K562 (cell line): ENCODE data around the gene CXCL14. TPM values are rescaled to one million over a fixed set of nuclear protein-coding genes. Genes with fewer than 3 reads are reported as not detected.

Experiments
- ATAC-seq: fragments of 200-7000 bp; cut with Tn5 transposase; 3 replicates; pipeline ENCODE4 v1.9.1; 2020; ENCODE audit warnings: moderate library complexity
- BruUV-seq: library from RNA; stranded (reverse); fragments of 400-500 nt; replicated peaks from 2 replicates; lab custom pipeline; 2021; lab: Mats Ljungman, UMichigan
- CTCF ChIA-PET: fragments of 300-600 bp; formaldehyde crosslinking; extraction: SDS; loops from one replicate; lab custom pipeline; 2021; ENCODE audit warnings: low intra/inter-chr PET ratio; lab: Yijun Ruan, JAX
- POLR2A ChIA-PET: fragments of 300-600, 350-650 bp; sonication (Branson Sonifier 250); formaldehyde crosslinking; extraction: SDS; loops from one replicate; lab custom pipeline; 2021; ENCODE audit warnings: antibody characterized with exemption, inconsistent platforms; lab: Yijun Ruan, JAX
- DNase-seq, 4 experiments: peaks; one replicate each; pipeline versions ENCODE4 v3.0.0 to v3.0.0-alpha.2; 2011 to 2018; ENCODE audit warnings: low spot score in 3 of 4, mixed read lengths in 3 of 4; ENCODE audit errors: extremely low read depth in 1 of 4
- FAIRE-seq: peaks from 2 replicates; lab custom pipeline; 2011; peaks lifted over from hg19 to GRCh38; lab: Jason Lieb, UNC
- H2AFZ ChIP-seq: 2 replicates; pipeline ENCODE4 v1.6.0; 2011; ENCODE audit warnings: low read depth, low read length, control low read depth, inconsistent platforms
- H3K27ac ChIP-seq: fragments of 200-600 bp; 3 replicates; pipeline ENCODE4 v1.8.0; 2011; ENCODE audit warnings: low read depth, mild to moderate bottlenecking, control low read depth, inconsistent platforms, low read length, moderate library complexity, mixed read lengths; ENCODE audit errors: extremely low read depth
- H3K27me3 ChIP-seq, 2 experiments: fragments of 300-600 bp in 1 of 2; 2 replicates in 1 of 2; 3 replicates in 1 of 2; pipeline versions ENCODE4 v1.6.0 to v1.8.0; 2011; ENCODE audit warnings: inconsistent platforms in 2 of 2, low read length in 2 of 2, mild to moderate bottlenecking in 1 of 2, mixed read lengths in 1 of 2, moderate library complexity in 1 of 2; ENCODE audit not compliant: control insufficient read depth in 2 of 2, insufficient read depth in 2 of 2
- H3K36me3 ChIP-seq: fragments of 300-600 bp; 3 replicates; pipeline ENCODE4 v1.8.0; 2011; ENCODE audit warnings: mild to moderate bottlenecking, low read length, inconsistent platforms; ENCODE audit not compliant: control insufficient read depth, insufficient read depth
- H3K4me1 ChIP-seq, 2 experiments: fragments of 200-600 bp in 1 of 2; replicated peaks in 1 of 2; 2 replicates in 1 of 2; 3 replicates in 1 of 2; pipeline versions ENCODE4 v1.5.1 to v1.8.0; 2011; ENCODE audit warnings: inconsistent platforms in 2 of 2, low read length in 2 of 2, mild to moderate bottlenecking in 1 of 2, mixed read lengths in 1 of 2, moderate library complexity in 1 of 2; ENCODE audit not compliant: control insufficient read depth in 2 of 2, insufficient read depth in 2 of 2
- H3K4me2 ChIP-seq: 2 replicates; pipeline ENCODE4 v1.6.1; 2011; ENCODE audit warnings: low read length, control low read depth, inconsistent platforms, mixed read lengths; ENCODE audit not compliant: insufficient read depth
- H3K4me3 ChIP-seq: fragments of 200-600 bp; sonication (generic), shearing (Covaris generic); 2 replicates; pipeline ENCODE4 v1.5.1; 2016; ENCODE audit warnings: control low read depth, inconsistent platforms
- H3K79me2 ChIP-seq: fragments of 200-600 bp; 3 replicates; pipeline ENCODE4 v1.8.0; 2011; ENCODE audit warnings: low read length, inconsistent platforms; ENCODE audit not compliant: control insufficient read depth, insufficient read depth
- H3K9ac ChIP-seq, 2 experiments: 2 replicates each; pipeline versions ENCODE4 v1.6.0 to v1.6.1; 2011; ENCODE audit warnings: low read depth in 2 of 2, low read length in 2 of 2, control low read depth in 1 of 2, inconsistent platforms in 1 of 2, mild to moderate bottlenecking in 1 of 2, mixed read lengths in 1 of 2; ENCODE audit not compliant: insufficient read depth in 1 of 2
- H3K9me1 ChIP-seq: one replicate; pipeline ENCODE4 v1.6.0; 2011; ENCODE audit warnings: inconsistent platforms, mild to moderate bottlenecking, low read length, moderate library complexity; ENCODE audit not compliant: control insufficient read depth, insufficient read depth
- H3K9me3 ChIP-seq: replicated peaks from 2 replicates; pipeline ENCODE4 v1.5.1; 2011; ENCODE audit warnings: low read depth, low read length, inconsistent platforms; ENCODE audit not compliant: control insufficient read depth, insufficient read depth
- H4K20me1 ChIP-seq: replicated peaks from 2 replicates; pipeline ENCODE4 v1.6.1; 2011; ENCODE audit warnings: low read length, inconsistent platforms, mixed read lengths; ENCODE audit not compliant: control insufficient read depth, insufficient read depth
- CHD2 ChIP-seq: IDR thresholded peaks from 2 replicates; pipeline ENCODE4 v1.6.1; 2011; ENCODE audit warnings: low read depth, low read length
- DIDO1 ChIP-seq: fragments of 450-650 bp; IDR thresholded peaks from 2 replicates; pipeline ENCODE4 v1.6.1; 2016; ENCODE audit warnings: low read depth, missing biosample characterization, missing genetic modification characterization
- GTF2E2 ChIP-seq: fragments of 200-800 bp; sonication (Bioruptor generic); IDR thresholded peaks from 2 replicates; pipeline ENCODE4 v1.6.1; 2016; ENCODE audit warnings: missing genetic modification characterization, missing compliant biosample characterization
- HOXB6 ChIP-seq: fragments of 250-450 bp; sonication (Bioruptor Pico); IDR thresholded peaks from 2 replicates; pipeline ENCODE4 v1.5.1; 2022; ENCODE audit warnings: mild to moderate bottlenecking, borderline replicate concordance
- IRF2 ChIP-seq: sonication (generic); formaldehyde crosslinking; IDR thresholded peaks from 2 replicates; pipeline ENCODE4 v1.8.1; 2022; ENCODE audit warnings: mild to moderate bottlenecking, missing genetic modification reagents
- MEF2A ChIP-seq: IDR thresholded peaks from 2 replicates; pipeline ENCODE4 v1.6.1; 2011; ENCODE audit warnings: low read depth, mild to moderate bottlenecking, low read length, moderate library complexity; ENCODE audit not compliant: control insufficient read depth
- MTA2 ChIP-seq: fragments of 450-650 bp; IDR thresholded peaks from 2 replicates; pipeline ENCODE4 v1.6.1; 2016; ENCODE audit warnings: low read depth
- RBM39 ChIP-seq: fragments of 200-400 bp; formaldehyde crosslinking; optimal IDR thresholded peaks from 2 replicates; pipeline ENCODE3; 2018; ENCODE audit warnings: low read depth, low read length
- RCOR1 ChIP-seq, 2 experiments: IDR thresholded peaks; 2 replicates each; pipeline ENCODE4 v1.6.1; 2012; ENCODE audit warnings: low read depth in 2 of 2, low read length in 2 of 2, borderline replicate concordance in 1 of 2, improper control_type of control experiment in 1 of 2
- SIRT6 ChIP-seq: IDR thresholded peaks from one replicate; pipeline ENCODE4 v1.6.1; 2012; ENCODE audit warnings: low read depth, mild to moderate bottlenecking, control low read depth, inconsistent platforms, low read length, moderate library complexity
- TAF1 ChIP-seq: IDR thresholded peaks from 2 replicates; pipeline ENCODE4 v1.6.1; 2011; ENCODE audit warnings: mild to moderate bottlenecking, low read length, moderate library complexity; ENCODE audit not compliant: insufficient read depth, control insufficient read depth, severe bottlenecking; ENCODE audit errors: extremely low read depth
- TOE1 ChIP-seq, 2 experiments: fragments of 450-650 bp in 1 of 2; sonication (generic) in 1 of 2; formaldehyde crosslinking in 1 of 2; IDR thresholded peaks; 2 replicates each; pipeline versions ENCODE4 v1.7.1 to v1.8.0; 2016 to 2022; ENCODE audit warnings: borderline replicate concordance in 2 of 2, mild to moderate bottlenecking in 2 of 2, antibody characterized with exemption in 1 of 2, inconsistent platforms in 1 of 2, low read depth in 1 of 2, missing genetic modification reagents in 1 of 2, moderate library complexity in 1 of 2
- ZFP36 ChIP-seq: fragments of 150-350 bp; IDR thresholded peaks from 2 replicates; pipeline ENCODE4 v1.6.1; 2018; ENCODE audit warnings: low read length, low read depth; ENCODE audit not compliant: partially characterized antibody
- WGBS: fragments of 100-300 bp; shearing (Covaris generic); methylation state at CpG from one replicate; pipeline ENCODE4 v1.1.6; 2016; ENCODE audit warnings: low coverage, mixed read lengths; ENCODE audit not compliant: insufficient coverage; ENCODE audit errors: missing lambda C conversion rate; 5-methylcytosine and 5-hydroxymethylcytosine counted together
- in situ Hi-C: fragments of 300-500 bp; cut with MboI; formaldehyde crosslinking; loops from 4 replicates; pipeline ENCODE4 v1.15.0; 2018; ENCODE audit warnings: inconsistent platforms, mixed read lengths
- intact Hi-C: fragments of 100-400 bp; cut with micrococcal nuclease; formaldehyde crosslinking; loops from 2 replicates; pipeline ENCODE4 v1.14.2; 2022
- polyA plus RNA-seq, 8 experiments: library from polyadenylated mRNA; depleted of rRNA in 4 of 8; stranded (reverse) in 5 of 8; unstranded in 3 of 8; fragments of >200 nt; fragmentation: Nextera tagmentation in 2 of 8; fragmentation: Illumina TruSeq in 1 of 8; extraction: Ambion mirVana in 2 of 8; extraction: Trizol in 1 of 8; gene quantifications; 2 replicates each; pipeline versions ENCODE4 v1.2.1 to v1.2.3, GENCODE V29; 2011 to 2014; ENCODE audit warnings: inconsistent platforms in 1 of 8, missing spikeins in 1 of 8
- total RNA-seq, 7 experiments: library from RNA; depleted of rRNA in 6 of 7; stranded (reverse); fragments of >200 nt in 6 of 7; fragmentation: Illumina TruSeq in 2 of 7; extraction: Trizol in 2 of 7; gene quantifications; 2 replicates each; pipeline versions ENCODE4 v1.2.1 to v1.2.3, GENCODE V29; 2011 to 2021; ENCODE audit warnings: low replicate concordance in 1 of 7
- TF ChIP-seq, protein P1 (sequence below), 2 experiments: IDR thresholded peaks in 1 of 2; conservative IDR thresholded peaks in 1 of 2; 2 replicates each; pipeline ENCODE4 v1.6.1; 2016; ENCODE audit warnings: low read depth in 2 of 2, mild to moderate bottlenecking in 1 of 2, missing compliant biosample characterization in 1 of 2, missing genetic modification characterization in 1 of 2, moderate library complexity in 1 of 2
- TF ChIP-seq, protein P2 (sequence below): sonication (generic); formaldehyde crosslinking; IDR thresholded peaks from 2 replicates; pipeline ENCODE4 v1.5.0; 2020; ENCODE audit warnings: missing genetic modification reagents
- TF ChIP-seq, protein P3 (sequence below): fragments of 450-650 bp; IDR thresholded peaks from 2 replicates; pipeline ENCODE4 v1.6.1; 2016; ENCODE audit warnings: low read depth, mild to moderate bottlenecking, moderate library complexity

Gene CXCL14
- total and polyA plus RNA-seq, 9 of the 15 experiments (the other 6 are each of a cell fraction or from before 2014, with no cell fraction given) = not detected

DNA sequence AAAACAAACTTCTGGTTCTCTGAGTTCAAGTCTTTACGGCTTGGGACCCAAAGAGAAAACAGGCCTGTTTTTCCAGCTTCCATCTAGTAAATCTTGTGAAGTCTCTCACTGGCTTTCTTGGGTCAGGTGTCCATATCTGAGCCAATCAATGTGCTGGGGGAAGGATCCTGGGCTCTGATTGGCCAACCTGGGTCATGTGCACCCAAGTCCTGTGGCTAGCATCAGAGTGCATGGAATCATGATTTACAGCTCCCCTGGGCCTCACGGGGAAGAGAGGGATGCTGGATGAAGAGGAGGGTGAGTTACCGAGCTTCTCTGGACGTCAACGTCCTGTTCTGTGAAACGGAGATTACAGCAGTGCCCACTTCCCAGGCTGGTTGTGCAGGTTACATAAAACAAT is 19.4 kb downstream of the CXCL14 start:
- in situ Hi-C loops (loop anchor here (5.0 kb wide), 1 partner anchor 273 kb away; the partner anchor contains the start of gene SLC25A48), intact Hi-C loops (no loop called here)
- no peak overlapping the region for H3K4me2 ChIP-seq
- no peak overlapping the region for H3K27ac ChIP-seq
- peaks cover under 1 to 5% of the 10 kb centered on the region in 2 experiments; a peak in 2 of 5 replicates for H3K27me3 ChIP-seq
- CTCF ChIA-PET = interaction anchor here (1.1 to 2.4 kb wide), 2 partner anchors 99 to 271 kb away, joined by 3 to 17 read pairs; no protein-coding TSS in a partner anchor
- H3K9me3 ChIP-seq = no peaks in the 10 kb centered on the region
- ATAC-seq = peak; percentile 85
- peaks cover 0 to 3% of the 10 kb centered on the region in 2 experiments; a peak in 2 of 5 replicates for H3K4me1 ChIP-seq
- peak; percentile 31 to 78 (median 65) for DNase-seq
- H3K9ac ChIP-seq = no peak overlapping the region
- 17% methylated on average over 6 of the region's 6 CpGs for WGBS
- no TSS peak for BruUV-seq
- peak overlapping the region; percentile 32; the same call in 1 of the 2 replicates for H2AFZ ChIP-seq
- FAIRE-seq = no peak
- POLR2A ChIA-PET = interaction anchor here (0.6 kb wide), 1 partner anchor 230 kb away, joined by 4 read pairs; no protein-coding TSS in a partner anchor
- H3K79me2 ChIP-seq = no peaks in the 10 kb centered on the region
- no peaks in the 10 kb centered on the region for H3K9me1 ChIP-seq
- no peaks in the 10 kb centered on the region for H4K20me1 ChIP-seq
- H3K4me3 ChIP-seq = no peak overlapping the region
- no peaks in the 10 kb centered on the region for H3K36me3 ChIP-seq
- no peak for TF ChIP-seq GTF2E2 (tag)
- no peak for TF ChIP-seq MTA2
- no peak for TF ChIP-seq MEF2A
- TF ChIP-seq RBM39 = no peak
- no peak for TF ChIP-seq HOXB6 (CRISPR knock-in tag)
- no peak for TF ChIP-seq DIDO1 (tag)
- TF ChIP-seq CHD2 = 0 out of 2 replicates have a peak, but pooled peaks have one; percentile 9
- TF ChIP-seq IRF2 (CRISPR knock-in tag) = no peak
- no peak for TF ChIP-seq RCOR1 (IDR thresholded peaks at IDR 0.05; ENCODE audit: borderline replicate concordance in 1 of 2, low read depth in 2 of 2, low read length in 2 of 2)
- TF ChIP-seq, protein P1, sequence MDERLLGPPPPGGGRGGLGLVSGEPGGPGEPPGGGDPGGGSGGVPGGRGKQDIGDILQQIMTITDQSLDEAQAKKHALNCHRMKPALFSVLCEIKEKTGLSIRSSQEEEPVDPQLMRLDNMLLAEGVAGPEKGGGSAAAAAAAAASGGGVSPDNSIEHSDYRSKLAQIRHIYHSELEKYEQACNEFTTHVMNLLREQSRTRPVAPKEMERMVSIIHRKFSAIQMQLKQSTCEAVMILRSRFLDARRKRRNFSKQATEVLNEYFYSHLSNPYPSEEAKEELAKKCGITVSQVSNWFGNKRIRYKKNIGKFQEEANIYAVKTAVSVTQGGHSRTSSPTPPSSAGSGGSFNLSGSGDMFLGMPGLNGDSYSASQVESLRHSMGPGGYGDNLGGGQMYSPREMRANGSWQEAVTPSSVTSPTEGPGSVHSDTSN (CRISPR knock-in tag; IDR thresholded peaks at IDR 0.05; ENCODE audit: low read depth) = no peak
- TF ChIP-seq, protein P1 (tag; conservative IDR thresholded peaks at IDR 0.05; ENCODE audit: low read depth) = 0 out of 2 replicates have a peak, but pooled peaks have one; percentile 46
- TF ChIP-seq TOE1 (IDR thresholded peaks at IDR 0.05; ENCODE audit: borderline replicate concordance) = no peak
- no peak for TF ChIP-seq TOE1 (CRISPR knock-in tag; IDR thresholded peaks at IDR 0.05; ENCODE audit: borderline replicate concordance, low read depth)
- TF ChIP-seq SIRT6 = no peak
- TF ChIP-seq, protein P2, sequence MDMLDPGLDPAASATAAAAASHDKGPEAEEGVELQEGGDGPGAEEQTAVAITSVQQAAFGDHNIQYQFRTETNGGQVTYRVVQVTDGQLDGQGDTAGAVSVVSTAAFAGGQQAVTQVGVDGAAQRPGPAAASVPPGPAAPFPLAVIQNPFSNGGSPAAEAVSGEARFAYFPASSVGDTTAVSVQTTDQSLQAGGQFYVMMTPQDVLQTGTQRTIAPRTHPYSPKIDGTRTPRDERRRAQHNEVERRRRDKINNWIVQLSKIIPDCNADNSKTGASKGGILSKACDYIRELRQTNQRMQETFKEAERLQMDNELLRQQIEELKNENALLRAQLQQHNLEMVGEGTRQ (CRISPR knock-in tag) = peak; percentile 94
- TF ChIP-seq, protein P3, sequence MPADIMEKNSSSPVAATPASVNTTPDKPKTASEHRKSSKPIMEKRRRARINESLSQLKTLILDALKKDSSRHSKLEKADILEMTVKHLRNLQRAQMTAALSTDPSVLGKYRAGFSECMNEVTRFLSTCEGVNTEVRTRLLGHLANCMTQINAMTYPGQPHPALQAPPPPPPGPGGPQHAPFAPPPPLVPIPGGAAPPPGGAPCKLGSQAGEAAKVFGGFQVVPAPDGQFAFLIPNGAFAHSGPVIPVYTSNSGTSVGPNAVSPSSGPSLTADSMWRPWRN = no peak
- no peak for TF ChIP-seq ZFP36
- no peak for TF ChIP-seq TAF1
